SK-N-MC (cell line): ENCODE results near the gene TIAL1.

Experiments
- EZH2 ChIP-seq: fragments of 200-600 bp; sonication (generic); IDR thresholded peaks from one replicate; pipeline ENCODE4 v1.6.1; 2017; ENCODE audit warnings: antibody characterized with exemption
- POLR2AphosphoS5 ChIP-seq: IDR thresholded peaks from 2 replicates; pipeline ENCODE4 v1.6.1; 2012; ENCODE audit warnings: mild to moderate bottlenecking, low read depth, low read length, borderline replicate concordance

GRCh38 chr10:119575506-119575905 is 21.3 kb downstream of the TIAL1 start:
- TF ChIP-seq POLR2AphosphoS5, result no peak
- no peak for TF ChIP-seq EZH2
